Measurements from ENCODE around the gene NANOS3.

DNA sequence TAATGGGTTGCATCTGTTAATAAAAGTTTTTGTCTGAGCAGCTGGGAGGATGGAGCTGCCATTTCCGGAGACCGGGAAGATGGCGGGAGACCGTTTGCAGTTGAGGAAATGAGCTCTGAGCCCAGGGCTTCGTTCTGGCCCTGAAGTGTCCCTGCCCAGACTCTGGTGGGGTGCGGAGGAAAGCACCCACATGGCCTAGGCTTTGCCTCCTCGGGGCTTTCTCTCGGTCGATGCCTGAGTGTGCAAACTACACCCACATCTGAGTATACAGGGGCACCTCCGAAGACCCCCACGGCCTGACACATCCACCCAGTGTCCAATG, 15.6 kb upstream of the NANOS3 start:
- TF ChIP-seq YY1 (IDR thresholded peaks at IDR 0.05; ENCODE audit: insufficient read depth, insufficient read length) (no peak), SUZ12 (IDR thresholded peaks at IDR 0.05; ENCODE audit: extremely low read depth, insufficient read depth, insufficient read length) (no peak)

Measured in NT2/D1 (cell line).